Activated CD4-positive, alpha-beta T cell treated with anti-CD3 and anti-CD28 coated beads for 36 hours (primary cell): Measurements from ENCODE around the gene F7. TPM values are rescaled to one million over a fixed set of nuclear protein-coding genes. Genes with fewer than 3 reads are reported as not detected.

Source experiments
- ATAC-seq: fragments of 200-7000 bp; cut with Tn5 transposase; one replicate; pipeline ENCODE4 v1.10.0; 2021; ENCODE audit warnings: mild to moderate bottlenecking, moderate library complexity
- CTCF ChIA-PET: fragments of 350-600 bp; sonication (Branson Sonifier 250); formaldehyde crosslinking; loops from one replicate; lab custom pipeline; 2021; ENCODE audit warnings: antibody characterized with exemption; lab: Charles Lee
- POLR2A ChIA-PET: fragments of 350-600 bp; sonication (Branson Sonifier 250); formaldehyde crosslinking; loops from one replicate; lab custom pipeline; 2021; ENCODE audit warnings: antibody characterized with exemption, inconsistent platforms; lab: Charles Lee
- DNase-seq: peaks from one replicate; pipeline ENCODE4 v3.0.0-alpha.2; 2020
- H3K27ac Mint-ChIP-seq: one replicate; pipeline ENCODE4 v1.8.0; 2021; ENCODE audit warnings: mixed read lengths
- H3K27me3 Mint-ChIP-seq: one replicate; pipeline ENCODE4 v1.8.0; 2021; ENCODE audit warnings: mixed read lengths
- H3K36me3 Mint-ChIP-seq: one replicate; pipeline ENCODE4 v1.8.0; 2021; ENCODE audit warnings: low read depth, mixed read lengths
- H3K4me1 Mint-ChIP-seq: one replicate; pipeline ENCODE4 v1.8.0; 2021; ENCODE audit warnings: mixed read lengths
- H3K4me3 Mint-ChIP-seq: one replicate; pipeline ENCODE4 v1.8.0; 2021; ENCODE audit warnings: mild to moderate bottlenecking, moderate library complexity, mixed read lengths
- H3K9me3 Mint-ChIP-seq: one replicate; pipeline ENCODE4 v1.8.0; 2021; ENCODE audit warnings: low read depth, mixed read lengths
- intact Hi-C, 2 experiments: fragments of 100-400 bp; cut with DNase I in 1 of 2; cut with micrococcal nuclease in 1 of 2; formaldehyde crosslinking; loops; one replicate each; pipeline versions ENCODE4 v1.14.2 to v1.15.1; 2022 to 2024; cut with DNase I, micrococcal nuclease
- total RNA-seq, 2 experiments: library from RNA; stranded (reverse); gene quantifications; one replicate each; pipeline ENCODE4 v1.2.3, GENCODE V29; 2021

F7 gene
- total RNA-seq, 2 experiments from 2014 or later = 0.11 to 0.12 TPM

GRCh38 chr13:113149711-113150549 is 44.3 kb downstream of the F7 start:
- no peak for DNase-seq
- ChIA-PET CTCF (no interaction called here), POLR2A (no interaction called here)
- Mint-ChIP-seq H3K4me1 (peaks cover 28% of the 10 kb centered on the region), H3K27me3 (peaks cover 13% of the 10 kb centered on the region), H3K36me3 (peaks cover 2% of the 10 kb centered on the region), H3K4me3 (no peak overlapping the region), H3K27ac (no peak overlapping the region), H3K9me3 (peaks cover 2% of the 10 kb centered on the region)
- ATAC-seq = no peak
- intact Hi-C loops = loop anchor here (5.0 kb wide), 3 partner anchors 57 to 208 kb away; partner anchors contain the start of genes CUL4A (in 1 of the 2), LAMP1 (in 1 of the 2) and PCID2 (in 1 of the 2)

DNA sequence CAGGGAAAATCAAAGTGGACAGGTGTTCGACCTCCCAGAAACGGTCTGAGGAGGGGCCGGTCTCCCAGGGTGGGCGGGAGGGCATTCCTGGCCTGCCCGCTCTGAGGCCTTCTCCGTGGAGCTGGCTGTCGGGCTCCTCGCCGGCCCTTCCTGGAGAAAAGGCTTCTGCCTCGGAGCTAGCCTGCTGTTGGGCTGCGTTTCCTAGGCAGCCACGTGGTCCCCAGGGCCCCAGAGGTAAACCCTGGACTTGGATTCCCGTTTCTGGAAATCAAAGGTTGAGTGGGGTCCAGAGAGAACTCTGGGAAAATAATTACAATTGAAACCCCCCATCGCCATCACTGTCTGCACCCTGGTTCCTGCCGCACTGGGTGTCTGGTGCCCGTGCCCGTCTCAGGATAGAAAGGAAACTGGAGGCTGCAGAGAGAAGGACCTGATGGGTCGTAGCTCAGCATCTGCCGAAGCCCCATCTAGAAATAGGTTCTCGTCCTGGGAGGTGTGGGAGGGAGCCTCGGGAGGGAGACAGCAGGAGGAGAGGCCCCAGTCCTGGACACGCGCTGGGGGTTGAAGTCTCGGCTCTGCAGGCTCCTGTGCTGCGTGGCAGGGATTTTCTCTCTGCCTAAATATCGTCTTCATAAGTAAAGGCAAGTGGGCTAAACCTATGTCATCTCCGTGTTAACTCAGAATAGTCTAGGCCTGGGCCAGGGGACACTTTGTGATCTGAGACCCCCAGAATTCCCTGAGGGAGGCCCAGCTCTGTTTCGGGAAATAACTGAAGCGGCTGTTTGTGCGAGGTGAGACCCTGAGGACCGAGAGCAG is 45.2 kb downstream of the F7 start:
- peaks cover 23% of the 10 kb centered on the region for H3K4me1 Mint-ChIP-seq
- H3K4me3 Mint-ChIP-seq = no peak overlapping the region
- H3K36me3 Mint-ChIP-seq = peaks cover 2% of the 10 kb centered on the region
- ChIA-PET POLR2A (no interaction called here), CTCF (no interaction called here)
- ATAC-seq (no peak), DNase-seq (no peak)
- peaks cover 13% of the 10 kb centered on the region for H3K27me3 Mint-ChIP-seq
- peaks cover 5% of the 10 kb centered on the region for H3K9me3 Mint-ChIP-seq
- intact Hi-C loops = loop anchor here (5.0 kb wide), 3 partner anchors 57 to 208 kb away; partner anchors contain the start of genes CUL4A (in 1 of the 2), LAMP1 (in 1 of the 2) and PCID2 (in 1 of the 2)
- H3K27ac Mint-ChIP-seq = no peak overlapping the region

- H3K4me1 Mint-ChIP-seq = peaks cover 17% of the 10 kb centered on the region
- peaks cover 13% of the 10 kb centered on the region for H3K27me3 Mint-ChIP-seq
- ATAC-seq = peak; percentile 69
- ChIA-PET POLR2A (no interaction called here), CTCF (no interaction called here)
- DNase-seq = peak; percentile 54
- H3K4me3 Mint-ChIP-seq = peak overlapping the region; percentile 67
- H3K36me3 Mint-ChIP-seq = peaks cover 2% of the 10 kb centered on the region
- intact Hi-C loops = loop anchor here (5.0 kb wide), 3 partner anchors 55 to 210 kb away; partner anchors contain the start of genes CUL4A (in 1 of the 2), LAMP1 (in 1 of the 2) and PCID2 (in 1 of the 2)
- peaks cover 7% of the 10 kb centered on the region for H3K9me3 Mint-ChIP-seq
- H3K27ac Mint-ChIP-seq = peak overlapping the region; percentile 70
Observed at GRCh38 chr13:113151745-113152690, 46.4 kb downstream of the F7 start.

- H3K27me3 Mint-ChIP-seq = peaks cover 13% of the 10 kb centered on the region
- peak overlapping the region; percentile 67 for H3K4me3 Mint-ChIP-seq
- POLR2A ChIA-PET = no interaction called here
- DNase-seq (no peak), ATAC-seq (no peak)
- peak overlapping the region; percentile 70 for H3K27ac Mint-ChIP-seq
- CTCF ChIA-PET = no interaction called here
- intact Hi-C loops = loop anchor here (5.0 kb wide), 3 partner anchors 55 to 210 kb away; partner anchors contain the start of genes CUL4A (in 1 of the 2), LAMP1 (in 1 of the 2) and PCID2 (in 1 of the 2)
- peaks cover 7% of the 10 kb centered on the region for H3K9me3 Mint-ChIP-seq
- peaks cover 17% of the 10 kb centered on the region for H3K4me1 Mint-ChIP-seq
- H3K36me3 Mint-ChIP-seq = peaks cover 2% of the 10 kb centered on the region
Observed at GRCh38 chr13:113152691-113152983, 47.0 kb downstream of the F7 start.

GRCh38 chr13:113152984-113153809 is 47.6 kb downstream of the F7 start:
- Mint-ChIP-seq H3K9me3 (peaks cover 7% of the 10 kb centered on the region), H3K4me1 (peaks cover 17% of the 10 kb centered on the region), H3K4me3 (peak overlapping the region; percentile 67), H3K36me3 (peaks cover 2% of the 10 kb centered on the region), H3K27ac (peak overlapping the region; percentile 70), H3K27me3 (peaks cover 13% of the 10 kb centered on the region)
- DNase-seq (peak; percentile 34), ATAC-seq (peak; percentile 21)
- intact Hi-C loops = loop anchor here (5.0 kb wide), 3 partner anchors 54 to 211 kb away; partner anchors contain the start of genes CUL4A (in 1 of the 2), LAMP1 (in 1 of the 2) and PCID2 (in 1 of the 2)
- POLR2A ChIA-PET = no interaction called here
- CTCF ChIA-PET = interaction anchor here (0.6 kb wide), 1 partner anchor 144 kb away, joined by 3 read pairs; the partner anchor contains the start of gene LAMP1

- ChIA-PET CTCF (interaction anchor here (0.6 kb wide), 1 partner anchor 143 kb away, joined by 3 read pairs; the partner anchor contains the start of gene LAMP1), POLR2A (no interaction called here)
- intact Hi-C loops = loop anchor here (1.0 to 5.0 kb wide), 4 partner anchors 53 to 212 kb away; partner anchors contain the start of genes CUL4A (in 2 of the 2), LAMP1 (in 1 of the 2) and PCID2 (in 1 of the 2)
- Mint-ChIP-seq H3K4me1 (peaks cover 17% of the 10 kb centered on the region), H3K27ac (no peak overlapping the region), H3K9me3 (peaks cover 7% of the 10 kb centered on the region), H3K36me3 (peaks cover 2% of the 10 kb centered on the region), H3K4me3 (peak overlapping the region; percentile 67), H3K27me3 (peaks cover 13% of the 10 kb centered on the region)
- ATAC-seq = peak; percentile 72
- peak; percentile 80 for DNase-seq
Observed at GRCh38 chr13:113153810-113154748, 48.5 kb downstream of the F7 start.

GRCh38 chr13:113155201-113155600 is 49.6 kb downstream of the F7 start:
- CTCF ChIA-PET = interaction anchor here (1.1 kb wide), 2 partner anchors 9 to 24 kb away, joined by 3 read pairs; no protein-coding TSS in a partner anchor
- Mint-ChIP-seq H3K27me3 (peaks cover 13% of the 10 kb centered on the region), H3K36me3 (peaks cover 2% of the 10 kb centered on the region), H3K4me3 (no peak overlapping the region), H3K4me1 (peaks cover 17% of the 10 kb centered on the region), H3K27ac (no peak overlapping the region), H3K9me3 (peaks cover 7% of the 10 kb centered on the region)
- POLR2A ChIA-PET = no interaction called here
- DNase-seq = no peak
- intact Hi-C loops = no loop called here
- ATAC-seq = no peak

DNA sequence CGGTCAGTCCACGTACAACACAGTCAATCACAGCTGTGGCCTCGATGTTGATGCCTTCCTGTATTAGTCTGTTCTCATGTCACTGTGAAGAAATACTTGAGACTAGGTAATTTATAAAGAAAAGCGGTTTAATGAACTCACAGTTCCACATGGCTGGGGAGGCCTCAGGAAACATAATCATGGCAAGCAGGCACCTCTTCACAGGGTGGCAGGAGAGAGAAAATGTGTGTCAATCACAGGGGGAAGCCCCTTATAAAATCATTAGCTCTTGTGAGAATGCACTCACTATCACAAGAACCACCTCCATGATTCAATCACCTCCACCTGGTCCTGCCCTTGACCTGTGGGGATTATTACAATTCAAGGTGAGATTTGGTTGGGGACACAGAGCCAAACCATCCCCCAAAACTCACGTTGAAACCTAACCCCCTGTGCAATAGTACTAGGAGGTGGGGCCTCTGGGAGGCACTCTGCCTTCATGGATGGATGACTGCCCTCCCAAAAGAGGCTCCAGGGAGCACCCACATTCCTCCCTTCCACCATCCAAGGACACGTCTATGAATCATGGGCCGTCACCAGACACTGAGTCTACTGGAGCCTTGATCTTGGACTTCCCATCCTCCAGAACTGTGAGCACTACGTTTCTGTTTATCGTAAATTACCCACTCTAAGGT is 50.5 kb downstream of the F7 start:
- intact Hi-C loops = no loop called here
- Mint-ChIP-seq H3K9me3 (peaks cover 7% of the 10 kb centered on the region), H3K4me1 (peaks cover 18% of the 10 kb centered on the region), H3K36me3 (peaks cover 2% of the 10 kb centered on the region), H3K27ac (no peak overlapping the region), H3K4me3 (no peak overlapping the region), H3K27me3 (peaks cover 12% of the 10 kb centered on the region)
- POLR2A ChIA-PET = no interaction called here
- ATAC-seq = no peak
- DNase-seq = no peak
- CTCF ChIA-PET = interaction anchor here (0.6 to 1.5 kb wide), 4 partner anchors 9 to 30 kb away, joined by 3 to 5 read pairs (median 3); no protein-coding TSS in a partner anchor
